H1 (cell line): ENCODE measurements around the gene ARHGAP12. TPM values are rescaled to one million over a fixed set of nuclear protein-coding genes. Genes with fewer than 3 reads are reported as not detected.

ENCODE experiments used
- CREB1 ChIP-seq: IDR thresholded peaks from 2 replicates; pipeline ENCODE4 v1.6.1; 2012; ENCODE audit warnings: inconsistent platforms
- CTBP2 ChIP-seq: IDR thresholded peaks from 2 replicates; pipeline ENCODE4 v1.7.0; 2011; ENCODE audit warnings: borderline replicate concordance, mild to moderate bottlenecking, moderate library complexity, mixed read lengths, low read length; ENCODE audit not compliant: insufficient read depth, insufficient read length
- GABPA ChIP-seq: IDR thresholded peaks from 2 replicates; pipeline ENCODE4 v1.6.1; 2011; ENCODE audit warnings: mild to moderate bottlenecking, low read length, moderate library complexity, borderline replicate concordance; ENCODE audit not compliant: insufficient read depth
- NANOG ChIP-seq: IDR thresholded peaks from 2 replicates; pipeline ENCODE4 v1.6.1; 2011; ENCODE audit warnings: low read length, low read depth, mild to moderate bottlenecking, inconsistent platforms; ENCODE audit not compliant: insufficient read depth, poor library complexity, severe bottlenecking
- RFX5 ChIP-seq: IDR thresholded peaks from 2 replicates; pipeline ENCODE4 v1.6.1; 2011; ENCODE audit warnings: low read depth, low read length, improper control_type of control experiment, borderline replicate concordance
- RNF2 ChIP-seq: fragments of 200-900, 300-1000 bp; sonication (generic); IDR thresholded peaks from 2 replicates; pipeline ENCODE4 v1.7.1; 2016; ENCODE audit warnings: borderline replicate concordance, low read depth, mild to moderate bottlenecking, antibody characterized with exemption, low read length; ENCODE audit not compliant: poor library complexity, severe bottlenecking; ENCODE audit errors: missing control alignments
- SP1 ChIP-seq: IDR thresholded peaks from 2 replicates; pipeline ENCODE4 v1.6.1; 2011; ENCODE audit warnings: low read depth, low read length
- SP2 ChIP-seq: IDR thresholded peaks from 2 replicates; pipeline ENCODE4 v1.6.1; 2012; ENCODE audit warnings: mild to moderate bottlenecking, low read length, inconsistent platforms
- polyA plus RNA-seq, 7 experiments: library from polyadenylated mRNA; depleted of rRNA in 3 of 7; stranded (reverse) in 5 of 7; unstranded in 2 of 7; fragments of >200 nt in 5 of 7; fragments of 200-250 nt in 2 of 7; gene quantifications; 1 replicate in 5 of 7; 2 replicates in 1 of 7; 4 replicates in 1 of 7; pipeline versions ENCODE4 v1.2.1 to v1.2.3, GENCODE V29; 2011 to 2013; ENCODE audit warnings: missing spikeins in 2 of 7, mixed read lengths in 2 of 7
- total RNA-seq: library from RNA; stranded (reverse); fragmentation: NEBNext Ultra II Directional; extraction: Animal tissue kit (Norgen Biotek cat#: 25700); gene quantifications from 2 replicates; pipeline ENCODE4 v1.2.1, GENCODE V29; 2021
- TF ChIP-seq, protein P1 (sequence below), 3 experiments: IDR thresholded peaks; 1 replicate in 2 of 3; 2 replicates in 1 of 3; pipeline versions ENCODE4 v1.5.1 to v1.6.1; 2011; ENCODE audit warnings: low read length in 3 of 3, mild to moderate bottlenecking in 3 of 3, inconsistent platforms in 2 of 3, low read depth in 1 of 3, moderate library complexity in 1 of 3; ENCODE audit not compliant: insufficient read depth in 1 of 3; ENCODE audit errors: control extremely low read depth in 1 of 3
- TF ChIP-seq, protein P2 (sequence below): IDR thresholded peaks from 2 replicates; pipeline ENCODE4 v1.6.1; 2012; ENCODE audit warnings: low read length, inconsistent platforms

The ARHGAP12 gene
- total and polyA plus RNA-seq, 2 of the 8 experiments (the other 6 are each of a cell fraction or from before 2014, with no cell fraction given): 10.1 to 39.0 TPM

DNA sequence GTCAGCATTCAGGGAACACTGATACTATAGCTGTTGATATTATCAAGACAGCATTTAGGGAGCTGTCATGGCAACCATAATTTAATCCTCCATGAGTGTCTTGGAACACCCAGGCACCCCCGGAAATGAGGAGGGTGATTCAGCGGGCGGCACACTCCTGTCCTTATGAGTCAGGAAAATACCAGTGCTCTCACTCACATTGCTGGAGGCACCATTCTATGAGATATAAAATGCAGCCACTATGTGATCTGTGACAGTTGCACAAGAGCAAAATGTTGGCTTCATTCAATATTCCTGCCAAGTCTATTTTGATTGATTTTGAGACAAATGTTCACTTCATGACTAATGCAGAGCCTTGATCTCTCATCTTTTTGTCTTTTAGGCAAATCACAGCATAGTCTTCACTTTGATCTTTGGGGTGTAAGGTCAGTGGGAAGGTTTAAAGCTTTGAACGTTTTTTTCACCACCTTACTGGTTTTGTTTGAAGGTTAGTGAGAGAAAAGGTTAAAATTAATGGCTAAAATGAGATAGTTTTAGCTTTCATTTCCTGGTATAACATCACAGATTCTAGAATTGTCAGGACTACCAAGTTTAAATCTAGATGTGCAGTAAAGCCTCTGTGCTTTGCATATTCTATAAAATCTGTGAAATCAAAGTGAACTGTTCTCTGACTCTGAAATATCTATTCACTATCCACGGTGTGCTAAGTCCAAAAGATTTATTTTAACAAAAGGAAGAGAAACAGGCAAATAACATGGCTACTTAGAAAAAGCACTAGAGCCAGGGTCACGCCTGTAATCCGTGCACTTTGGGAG is 12.4 kb upstream of the ARHGAP12 start (continued):
- TF ChIP-seq, protein P1, sequence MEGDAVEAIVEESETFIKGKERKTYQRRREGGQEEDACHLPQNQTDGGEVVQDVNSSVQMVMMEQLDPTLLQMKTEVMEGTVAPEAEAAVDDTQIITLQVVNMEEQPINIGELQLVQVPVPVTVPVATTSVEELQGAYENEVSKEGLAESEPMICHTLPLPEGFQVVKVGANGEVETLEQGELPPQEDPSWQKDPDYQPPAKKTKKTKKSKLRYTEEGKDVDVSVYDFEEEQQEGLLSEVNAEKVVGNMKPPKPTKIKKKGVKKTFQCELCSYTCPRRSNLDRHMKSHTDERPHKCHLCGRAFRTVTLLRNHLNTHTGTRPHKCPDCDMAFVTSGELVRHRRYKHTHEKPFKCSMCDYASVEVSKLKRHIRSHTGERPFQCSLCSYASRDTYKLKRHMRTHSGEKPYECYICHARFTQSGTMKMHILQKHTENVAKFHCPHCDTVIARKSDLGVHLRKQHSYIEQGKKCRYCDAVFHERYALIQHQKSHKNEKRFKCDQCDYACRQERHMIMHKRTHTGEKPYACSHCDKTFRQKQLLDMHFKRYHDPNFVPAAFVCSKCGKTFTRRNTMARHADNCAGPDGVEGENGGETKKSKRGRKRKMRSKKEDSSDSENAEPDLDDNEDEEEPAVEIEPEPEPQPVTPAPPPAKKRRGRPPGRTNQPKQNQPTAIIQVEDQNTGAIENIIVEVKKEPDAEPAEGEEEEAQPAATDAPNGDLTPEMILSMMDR (IDR thresholded peaks at IDR 0.05; ENCODE audit: control extremely low read depth in 1 of 3, insufficient read depth in 1 of 3, low read depth in 1 of 3, low read length in 3 of 3): no peak
- TF ChIP-seq CTBP2 (no peak), RNF2 (no peak), RFX5 (no peak), CREB1 (no peak), GABPA (no peak), SP1 (no peak), SP2 (no peak), NANOG (no peak)
- TF ChIP-seq, protein P2, sequence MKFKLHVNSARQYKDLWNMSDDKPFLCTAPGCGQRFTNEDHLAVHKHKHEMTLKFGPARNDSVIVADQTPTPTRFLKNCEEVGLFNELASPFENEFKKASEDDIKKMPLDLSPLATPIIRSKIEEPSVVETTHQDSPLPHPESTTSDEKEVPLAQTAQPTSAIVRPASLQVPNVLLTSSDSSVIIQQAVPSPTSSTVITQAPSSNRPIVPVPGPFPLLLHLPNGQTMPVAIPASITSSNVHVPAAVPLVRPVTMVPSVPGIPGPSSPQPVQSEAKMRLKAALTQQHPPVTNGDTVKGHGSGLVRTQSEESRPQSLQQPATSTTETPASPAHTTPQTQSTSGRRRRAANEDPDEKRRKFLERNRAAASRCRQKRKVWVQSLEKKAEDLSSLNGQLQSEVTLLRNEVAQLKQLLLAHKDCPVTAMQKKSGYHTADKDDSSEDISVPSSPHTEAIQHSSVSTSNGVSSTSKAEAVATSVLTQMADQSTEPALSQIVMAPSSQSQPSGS: no peak
